Measurements from ENCODE around the gene ASGR2. TPM values are rescaled to one million over a fixed set of nuclear protein-coding genes. Genes with fewer than 3 reads are reported as not detected.
"Not testable (repeated sequence)": the region's sequence is repeated elsewhere in the genome, so short reads cannot be mapped to it uniquely, and the experiment has no call there.

The ASGR2 gene
- total RNA-seq, 6 experiments from 2014 or later: not detected

GRCh38 chr17:7088442-7088841 lies 26.2 kb downstream of the ASGR2 start:
- H3K27ac Mint-ChIP-seq; H3K36me3 Mint-ChIP-seq (ENCODE audit: low read depth); H3K4me3 Mint-ChIP-seq; DNase-seq; H3K4me1 Mint-ChIP-seq (ENCODE audit: low read depth); H3K9me3 Mint-ChIP-seq: not testable (repeated sequence)
- H3K27me3 Mint-ChIP-seq (ENCODE audit: insufficient read depth): peaks cover 23% of the 10 kb centered on the region

GRCh38 chr17:7084088-7084487 lies 30.5 kb downstream of the ASGR2 start:
- no peak for TF ChIP-seq CTCF (IDR thresholded peaks at IDR 0.05)
- no peak overlapping the region for H3K27ac Mint-ChIP-seq
- no peaks in the 10 kb centered on the region for H3K9me3 Mint-ChIP-seq
- peaks cover 32% of the 10 kb centered on the region for H3K27me3 Mint-ChIP-seq (ENCODE audit: insufficient read depth)
- DNase-seq: no peak
- peaks cover 6% of the 10 kb centered on the region; the same call in 1 of the 2 replicates for H3K4me1 Mint-ChIP-seq (ENCODE audit: low read depth)
- H3K36me3 Mint-ChIP-seq (ENCODE audit: low read depth): no peaks in the 10 kb centered on the region; the same call in 1 of the 2 replicates
- no peak overlapping the region for H3K4me3 Mint-ChIP-seq

- Mint-ChIP-seq H3K36me3 (ENCODE audit: low read depth) (no peaks in the 10 kb centered on the region; the same call in 1 of the 2 replicates), H3K4me3 (no peak overlapping the region), H3K4me1 (ENCODE audit: low read depth) (peaks cover 6% of the 10 kb centered on the region; the same call in 1 of the 2 replicates), H3K27ac (no peak overlapping the region), H3K9me3 (no peaks in the 10 kb centered on the region), H3K27me3 (ENCODE audit: insufficient read depth) (peaks cover 33% of the 10 kb centered on the region)
- no peak for TF ChIP-seq CTCF (IDR thresholded peaks at IDR 0.05)
- DNase-seq: no peak
These were observed 31.0 kb downstream of the ASGR2 start for GRCh38 chr17:7083592-7083991.

GRCh38 chr17:7081341-7082062 lies 33.1 kb downstream of the ASGR2 start:
- TF ChIP-seq CTCF (IDR thresholded peaks at IDR 0.05): no peak

GRCh38 chr17:7080456-7081041 lies 34.1 kb downstream of the ASGR2 start:
- no peak for DNase-seq
- no peaks in the 10 kb centered on the region for H3K9me3 Mint-ChIP-seq
- no peaks in the 10 kb centered on the region; the same call in 1 of the 2 replicates for H3K36me3 Mint-ChIP-seq (ENCODE audit: low read depth)
- H3K4me3 Mint-ChIP-seq: no peak overlapping the region
- peaks cover 6% of the 10 kb centered on the region; the same call in 1 of the 2 replicates for H3K4me1 Mint-ChIP-seq (ENCODE audit: low read depth)
- no peak overlapping the region for H3K27ac Mint-ChIP-seq
- peaks cover 24% of the 10 kb centered on the region for H3K27me3 Mint-ChIP-seq (ENCODE audit: insufficient read depth)
- TF ChIP-seq CTCF (IDR thresholded peaks at IDR 0.05): no peak

More at GRCh38 chr17:7081341-7082062, 33.1 kb downstream of the ASGR2 start:
- Mint-ChIP-seq H3K4me3 (no peak overlapping the region), H3K4me1 (ENCODE audit: low read depth) (peaks cover 6% of the 10 kb centered on the region; the same call in 1 of the 2 replicates), H3K36me3 (ENCODE audit: low read depth) (no peaks in the 10 kb centered on the region; the same call in 1 of the 2 replicates), H3K9me3 (no peaks in the 10 kb centered on the region), H3K27me3 (ENCODE audit: insufficient read depth) (peaks cover 24% of the 10 kb centered on the region), H3K27ac (no peak overlapping the region)
- no peak for DNase-seq
